Fibroblast of gingiva (primary cell): ENCODE results near the gene MTG2.

Experiments
- DNase-seq: peaks from one replicate; pipeline ENCODE4 v3.0.0-alpha.2; 2011; ENCODE audit warnings: low read depth

The MTG2 gene

GRCh38 chr20:62163485-62163865 is 19.4 kb upstream of the MTG2 start:
- DNase-seq, result no peak

DNA sequence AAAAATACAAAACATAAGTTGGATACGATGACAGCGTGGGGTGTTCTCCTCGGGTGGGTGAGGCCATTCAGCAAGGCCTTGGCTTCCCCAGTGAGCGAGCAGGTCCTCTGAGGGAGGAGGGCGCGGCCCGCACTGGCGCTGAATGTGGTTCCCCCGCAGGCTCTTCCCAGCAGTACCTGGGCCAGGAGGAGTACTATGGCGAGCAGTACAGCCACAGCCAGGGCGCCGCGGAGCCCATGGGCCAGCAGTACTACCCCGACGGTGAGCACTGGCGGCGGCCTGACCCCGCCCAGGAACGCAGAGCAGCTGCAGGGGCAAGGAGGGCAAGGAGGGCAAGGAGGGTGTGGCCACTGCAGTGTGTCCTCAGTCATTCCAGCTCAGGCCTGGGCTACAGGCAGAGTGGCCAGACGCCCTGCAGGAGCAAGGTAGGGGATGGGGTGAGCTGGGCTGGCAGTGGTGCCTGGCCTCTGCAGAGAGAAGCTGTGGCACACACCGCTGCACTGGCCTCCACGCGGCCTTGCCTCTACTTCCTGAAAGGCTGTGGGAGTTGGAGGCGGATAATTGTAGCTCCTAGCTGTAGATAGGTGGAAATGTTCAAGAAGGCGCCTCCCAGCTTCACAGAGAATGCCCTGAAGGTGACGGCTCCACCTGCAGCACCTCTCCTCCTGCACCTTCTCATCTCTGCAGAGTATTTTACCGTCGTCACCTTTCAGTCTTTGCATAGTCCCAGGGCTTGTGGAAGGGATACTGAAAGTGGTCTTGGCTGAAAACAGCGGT is 18.7 kb upstream of the MTG2 start:
- DNase-seq, result no peak

- no peak for DNase-seq
Observed at GRCh38 chr20:62164879-62165761, 17.7 kb upstream of the MTG2 start.

DNA sequence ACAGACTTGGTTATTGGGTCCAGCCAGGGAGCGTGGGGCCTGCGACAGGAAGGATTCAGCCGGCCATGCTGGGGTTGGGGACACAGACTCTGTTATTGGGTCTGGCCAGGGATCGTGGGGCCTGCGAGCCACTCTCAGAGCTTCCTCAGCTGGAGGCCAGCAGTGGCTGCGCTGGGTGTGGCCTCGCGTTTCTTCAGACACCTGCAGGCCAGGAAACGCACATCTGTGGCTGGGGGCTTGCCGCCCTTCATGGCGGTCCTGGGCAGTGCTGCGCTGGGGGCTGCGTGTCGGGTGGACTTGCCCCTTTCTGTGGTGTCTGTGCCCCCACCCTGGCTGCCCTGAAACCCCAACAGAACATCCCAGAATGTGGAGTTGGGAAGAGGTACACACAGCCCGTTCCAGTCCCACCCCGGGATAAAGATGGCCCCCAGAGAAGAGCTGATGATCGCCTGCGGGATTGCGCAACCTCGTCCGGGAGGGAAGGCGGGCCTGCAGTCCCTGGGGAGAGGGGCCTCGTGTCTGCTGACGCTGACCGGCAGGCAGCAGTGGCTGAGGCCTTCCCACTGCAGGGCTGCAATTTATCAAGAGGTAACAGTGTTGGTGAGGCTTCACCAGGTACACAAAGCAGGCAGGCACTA is 16.9 kb upstream of the MTG2 start:
- DNase-seq, result no peak

DNA sequence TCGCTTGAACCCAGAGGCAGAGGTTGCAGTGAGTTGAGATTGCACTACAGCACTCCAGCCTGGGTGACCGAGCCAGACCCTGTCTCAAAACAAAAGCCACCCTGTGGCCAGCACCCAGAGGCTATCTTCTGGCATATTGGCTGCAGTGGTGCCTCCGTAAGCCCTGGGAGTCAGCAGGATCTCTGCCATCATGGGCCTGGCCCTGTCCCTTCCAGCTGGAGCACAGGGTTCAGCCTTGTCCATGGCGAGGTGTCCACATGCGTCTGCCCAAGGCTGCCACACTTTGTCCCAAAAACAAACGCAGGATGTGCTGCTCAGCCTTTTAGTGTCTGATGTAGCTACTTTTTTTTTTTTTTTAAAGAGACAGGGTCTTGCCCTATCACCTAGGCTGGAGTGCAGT is 15.4 kb upstream of the MTG2 start:
- no peak for DNase-seq

DNA sequence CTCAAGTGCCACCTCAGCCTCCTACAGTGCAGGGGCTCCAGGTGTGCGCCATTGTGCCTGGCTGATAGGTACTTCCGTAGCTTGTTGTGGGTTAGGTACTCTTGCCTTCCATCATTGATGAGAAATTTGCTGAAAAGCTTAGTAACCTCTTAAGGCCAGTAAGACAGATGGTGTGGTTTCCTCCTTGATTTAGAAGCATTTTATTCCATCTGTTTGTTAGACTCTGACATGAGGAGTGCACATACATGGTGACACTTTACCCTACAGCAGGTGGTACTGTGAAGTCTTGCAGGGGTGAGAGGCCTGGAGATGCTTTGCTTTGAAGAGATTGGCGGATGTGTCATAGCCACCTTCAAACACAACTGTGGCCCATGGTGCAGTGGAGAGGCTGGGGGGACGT is 14.8 kb upstream of the MTG2 start:
- no peak for DNase-seq

DNA sequence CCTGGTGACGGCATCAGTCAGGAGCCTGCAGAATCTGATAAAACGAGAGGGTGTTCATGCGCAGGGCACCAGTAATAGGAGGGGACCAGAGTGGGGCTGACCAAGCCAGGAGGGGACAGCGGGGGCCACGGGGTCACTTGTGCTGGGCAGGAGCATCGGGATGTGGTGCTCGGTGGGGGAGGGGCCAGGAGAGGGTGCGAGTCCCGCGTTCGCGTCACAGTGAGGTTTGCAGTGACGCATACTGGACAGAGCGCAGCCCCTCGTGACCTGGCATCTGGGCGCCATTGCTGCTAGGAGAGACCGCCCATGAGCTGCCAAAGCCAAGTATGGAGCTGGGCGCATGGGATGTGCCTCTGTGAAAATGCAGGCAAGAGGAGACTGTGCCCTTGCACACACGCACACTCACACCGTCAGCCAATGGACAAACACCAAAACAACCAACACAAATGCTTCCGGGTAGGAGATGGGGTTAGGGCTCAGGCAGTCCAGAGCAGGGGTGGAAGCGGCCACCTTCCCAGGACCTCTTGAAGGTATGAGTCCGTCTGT is 13.9 kb upstream of the MTG2 start:
- DNase-seq, result no peak

DNA sequence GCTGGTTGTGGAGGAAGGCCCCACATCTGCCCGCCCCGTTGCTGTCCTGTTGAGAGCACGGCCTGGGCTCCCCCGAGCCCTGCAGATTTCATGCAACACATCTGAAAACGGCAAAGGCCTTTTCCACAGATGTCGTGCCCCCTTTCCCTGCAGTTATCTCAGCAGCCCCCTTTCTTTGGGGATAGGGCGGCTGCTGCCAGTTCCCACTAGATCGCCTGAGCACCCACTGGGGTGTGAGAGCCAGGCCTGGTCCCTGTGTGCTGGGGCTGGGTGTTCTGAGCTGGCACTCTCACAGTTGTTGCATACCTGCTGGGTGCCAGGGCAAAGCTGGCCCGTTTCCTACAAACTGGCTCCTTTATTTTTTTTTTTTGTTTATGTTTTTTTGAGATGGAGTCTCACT is 12.3 kb upstream of the MTG2 start:
- DNase-seq, result no peak

- DNase-seq, result no peak
Observed at GRCh38 chr20:62171245-62171644, 11.6 kb upstream of the MTG2 start.

GRCh38 chr20:62172666-62173065 is 10.2 kb upstream of the MTG2 start:
- DNase-seq, result no peak

GRCh38 chr20:62174021-62174804 is 8.6 kb upstream of the MTG2 start:
- DNase-seq, result no peak

GRCh38 chr20:62174870-62175624 is 7.8 kb upstream of the MTG2 start:
- DNase-seq, result no peak

DNA sequence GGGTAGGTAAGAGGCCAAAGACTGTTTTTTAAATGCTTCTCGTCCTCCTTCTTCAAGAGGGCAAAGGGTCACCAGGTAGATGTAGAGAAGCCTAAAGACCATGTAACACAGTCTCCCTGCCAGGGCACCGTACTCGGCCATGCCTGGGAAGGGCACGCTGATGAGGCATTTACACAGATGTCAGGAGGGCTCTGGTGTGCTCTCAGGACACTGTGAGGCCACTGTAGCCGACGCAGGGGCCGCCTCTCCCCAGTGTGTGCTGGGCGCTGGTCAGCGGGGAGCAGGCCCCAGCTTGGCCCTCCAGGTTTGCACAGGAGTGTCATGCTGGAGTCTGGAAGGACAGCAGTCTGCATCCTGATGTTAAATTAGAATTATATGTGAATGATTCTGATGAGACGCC is 7.1 kb upstream of the MTG2 start:
- no peak for DNase-seq

DNA sequence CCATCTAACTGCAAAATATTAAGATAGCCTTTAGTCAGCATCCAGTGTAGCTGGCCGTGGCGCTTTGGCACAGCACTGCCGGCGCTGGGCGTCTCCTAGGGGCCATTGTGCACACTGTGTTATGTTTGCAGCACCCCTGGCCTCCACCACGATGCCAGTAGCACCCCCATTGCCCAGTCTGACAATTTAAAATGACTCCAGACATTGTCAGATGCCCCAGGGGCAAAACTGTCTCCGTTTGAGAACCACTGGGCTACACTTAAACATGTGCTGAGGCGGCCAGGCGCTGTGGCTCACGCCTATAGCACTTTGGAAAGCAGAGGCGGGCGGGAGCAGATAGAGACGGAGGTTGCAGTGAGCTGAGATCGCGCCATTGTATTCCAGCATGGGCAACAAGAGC is 6.0 kb upstream of the MTG2 start:
- no peak for DNase-seq

DNA sequence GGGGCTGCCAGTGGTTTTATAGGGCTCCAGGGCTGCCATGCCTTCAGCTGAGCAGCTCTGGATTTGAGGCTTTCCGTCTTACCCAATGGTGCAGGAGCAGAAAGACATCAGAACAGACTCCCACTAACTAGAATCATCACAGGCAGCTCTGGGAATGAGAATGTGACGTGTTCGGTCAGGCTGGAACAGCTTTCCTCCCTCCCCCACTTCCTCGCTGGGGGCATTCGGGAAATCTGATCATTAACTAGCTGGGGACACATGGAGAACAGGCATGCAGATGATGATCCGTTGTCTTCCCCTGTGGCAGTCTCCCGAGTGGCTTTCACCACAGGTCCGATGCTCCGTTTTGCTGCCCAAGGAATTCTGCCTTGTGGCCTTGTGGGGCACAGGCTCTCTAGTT is 5.5 kb upstream of the MTG2 start:
- no peak for DNase-seq

DNA sequence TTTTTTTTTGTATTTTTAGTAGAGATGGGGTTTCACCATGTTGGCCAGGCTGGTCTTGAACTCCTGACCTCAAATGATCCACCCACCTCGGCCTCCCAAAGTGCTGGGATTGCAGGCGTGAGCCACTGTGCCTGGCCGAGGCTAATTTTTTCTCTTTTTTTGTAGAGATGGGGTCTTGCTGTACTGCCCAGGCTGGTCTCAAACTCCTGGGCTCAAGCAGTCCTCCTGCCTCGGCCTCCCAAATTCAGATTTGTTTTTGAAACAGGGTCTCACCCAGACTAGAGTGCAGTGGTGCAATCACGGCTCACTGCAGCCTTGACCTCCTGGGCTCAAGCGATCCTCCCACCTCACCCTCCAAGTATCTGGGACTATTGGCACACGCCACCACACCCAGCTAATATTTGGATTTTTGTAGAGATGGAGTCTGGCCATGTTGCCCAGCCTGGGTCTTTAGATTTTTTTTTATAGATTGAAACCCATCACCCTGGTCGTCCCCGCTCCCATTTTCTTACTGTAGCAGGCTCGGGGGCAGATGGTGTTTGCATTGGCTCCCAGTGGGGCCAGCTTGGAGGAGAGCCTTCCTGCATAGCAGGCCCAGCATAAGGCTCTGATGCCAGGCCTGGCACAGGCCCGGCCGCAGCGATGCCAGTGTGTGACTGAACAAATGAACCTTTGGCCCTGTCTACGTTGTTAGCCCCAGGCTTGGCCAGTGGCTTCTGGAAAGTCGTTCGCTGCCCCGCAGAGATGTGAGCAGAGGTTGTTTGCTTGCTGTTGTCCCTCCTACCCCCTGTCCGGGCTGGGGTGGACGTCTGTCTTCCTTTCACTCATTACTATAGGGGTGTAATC is 4.3 kb upstream of the MTG2 start:
- DNase-seq, result no peak

- no peak for DNase-seq
Observed at GRCh38 chr20:62179162-62179504, 3.7 kb upstream of the MTG2 start.

GRCh38 chr20:62181808-62182207 is 1.0 kb upstream of the MTG2 start:
- no peak for DNase-seq

GRCh38 chr20:62183426-62184142 is 756 bp downstream of the MTG2 start:
- DNase-seq, result no peak

GRCh38 chr20:62186096-62186426 is 3.2 kb downstream of the MTG2 start:
- DNase-seq, result no peak
